GM18517 (cell line): ENCODE data around the gene FN3K.

Source experiments
- ATAC-seq: cut with Tn5 transposase; IDR thresholded peaks from one replicate; pipeline ENCODE4 v1.9.1; 2021; ENCODE audit warnings: mild to moderate bottlenecking, moderate library complexity; ENCODE audit not compliant: unreplicated experiment

Gene FN3K

DNA sequence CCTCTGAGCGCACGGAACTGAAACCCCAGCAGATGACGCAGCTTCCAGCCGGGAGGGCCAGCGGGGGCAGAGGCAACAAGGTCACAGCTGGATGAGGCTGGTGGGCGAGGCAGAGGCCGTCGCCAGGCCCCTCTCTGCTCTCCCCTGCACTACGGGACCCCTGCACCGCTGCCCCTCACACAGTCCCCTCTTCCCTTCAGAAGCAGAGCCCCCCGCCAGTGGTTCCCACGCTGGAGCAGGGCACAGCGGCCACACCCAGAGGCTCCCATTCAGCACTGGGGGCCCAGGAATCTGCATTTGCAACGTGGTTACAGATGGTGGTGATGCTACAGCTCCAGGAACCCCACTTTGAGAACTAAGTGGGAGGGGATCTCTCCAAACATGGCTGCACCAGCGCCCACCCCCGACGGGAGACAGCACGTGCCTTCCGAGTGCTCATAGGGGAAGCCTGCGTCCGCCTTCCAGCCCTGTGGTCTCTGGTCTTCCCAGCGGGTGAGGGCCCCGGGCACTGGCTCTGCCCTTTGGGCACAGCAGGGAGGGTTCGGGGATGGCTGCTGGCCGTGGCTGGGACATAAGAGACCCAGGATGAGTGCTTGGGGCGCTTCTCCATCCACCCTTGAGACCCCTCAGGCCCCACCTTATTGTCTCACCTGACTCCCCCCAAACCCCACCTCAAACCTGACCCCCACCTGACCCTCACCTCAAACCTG is 32.2 kb upstream of the FN3K start:
- ATAC-seq = no peak

DNA sequence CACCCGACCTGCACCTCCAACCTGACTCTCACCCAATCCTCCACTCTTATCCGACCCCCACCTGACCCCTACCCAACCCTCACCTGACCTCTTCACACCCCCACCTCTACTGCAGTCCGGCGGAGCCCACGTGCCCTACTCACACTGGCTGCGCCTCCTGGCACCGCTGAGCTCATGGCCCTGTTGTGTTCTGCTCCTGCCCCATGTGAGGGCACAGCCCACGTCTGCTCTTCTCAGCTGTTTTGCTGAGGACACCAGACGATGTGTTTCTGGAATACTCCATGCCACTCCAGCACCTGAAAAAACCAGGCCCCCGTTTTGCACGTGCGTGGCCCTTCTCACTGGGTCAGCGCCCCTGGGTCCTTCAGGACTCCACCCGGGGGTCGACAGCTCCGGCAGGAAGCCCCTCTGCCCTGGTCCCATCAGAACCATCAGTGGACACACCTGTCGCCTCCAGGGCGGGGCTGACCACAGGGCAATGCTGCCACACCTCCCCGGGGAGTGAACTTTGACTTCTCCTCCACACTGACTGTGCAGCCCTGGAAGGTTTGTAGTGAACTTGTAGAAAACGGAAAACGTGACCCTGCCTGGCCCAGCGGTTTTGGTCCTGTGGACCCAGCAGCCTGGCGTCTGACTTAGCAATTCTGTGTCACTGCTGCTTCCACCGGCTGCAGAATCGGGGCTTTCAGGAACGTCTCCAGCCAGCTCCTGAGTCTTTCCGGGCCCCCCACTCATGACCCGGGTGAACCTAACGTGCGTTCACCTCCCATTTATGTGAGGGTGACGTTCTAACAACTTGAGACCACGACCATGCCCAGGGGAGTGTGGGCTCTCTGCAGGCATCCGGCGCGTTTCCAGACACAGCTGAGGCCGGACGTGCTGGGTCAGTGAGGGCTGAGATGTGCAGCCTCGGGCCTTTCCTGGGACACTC is 31.2 kb upstream of the FN3K start:
- ATAC-seq = no peak

DNA sequence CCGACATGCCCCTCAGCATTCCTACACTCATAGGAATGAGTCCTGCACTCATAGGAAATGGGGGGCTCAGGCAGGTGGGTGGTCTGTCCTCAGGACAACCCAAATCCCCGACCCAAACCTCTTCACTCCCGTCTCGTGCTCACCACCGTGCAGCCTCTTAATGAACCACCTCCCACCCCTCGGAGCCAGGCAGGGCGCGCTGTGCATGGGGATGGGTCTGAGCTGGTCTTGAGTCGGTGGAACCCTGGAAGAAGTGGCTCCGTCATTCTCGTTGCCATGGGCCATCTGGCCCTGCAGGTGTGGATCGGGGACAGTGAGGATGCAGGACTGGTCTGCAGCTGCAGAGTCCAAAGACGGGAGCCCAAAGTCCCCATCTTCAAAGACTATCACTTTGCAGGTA is 30.5 kb upstream of the FN3K start:
- no peak for ATAC-seq

DNA sequence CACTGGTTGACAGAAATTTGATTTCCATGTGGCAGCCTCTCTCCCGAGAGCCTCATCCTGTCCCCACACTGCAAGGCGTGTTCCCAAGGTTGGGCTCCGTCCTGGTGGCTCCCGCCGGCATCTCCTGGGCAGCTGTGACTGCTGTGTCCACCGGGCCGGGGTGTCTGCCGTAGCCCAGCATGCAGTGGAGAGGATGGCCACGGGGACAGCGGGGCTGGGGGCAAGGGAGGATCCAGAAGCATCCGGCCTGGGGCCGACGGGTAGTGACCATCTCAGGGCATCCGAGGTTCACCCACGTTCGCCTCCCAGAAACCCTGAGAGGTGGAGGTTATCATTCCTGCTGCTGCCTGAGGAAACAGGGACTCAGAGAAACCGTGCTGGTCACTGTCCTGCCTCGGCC is 29.7 kb upstream of the FN3K start:
- ATAC-seq = no peak

DNA sequence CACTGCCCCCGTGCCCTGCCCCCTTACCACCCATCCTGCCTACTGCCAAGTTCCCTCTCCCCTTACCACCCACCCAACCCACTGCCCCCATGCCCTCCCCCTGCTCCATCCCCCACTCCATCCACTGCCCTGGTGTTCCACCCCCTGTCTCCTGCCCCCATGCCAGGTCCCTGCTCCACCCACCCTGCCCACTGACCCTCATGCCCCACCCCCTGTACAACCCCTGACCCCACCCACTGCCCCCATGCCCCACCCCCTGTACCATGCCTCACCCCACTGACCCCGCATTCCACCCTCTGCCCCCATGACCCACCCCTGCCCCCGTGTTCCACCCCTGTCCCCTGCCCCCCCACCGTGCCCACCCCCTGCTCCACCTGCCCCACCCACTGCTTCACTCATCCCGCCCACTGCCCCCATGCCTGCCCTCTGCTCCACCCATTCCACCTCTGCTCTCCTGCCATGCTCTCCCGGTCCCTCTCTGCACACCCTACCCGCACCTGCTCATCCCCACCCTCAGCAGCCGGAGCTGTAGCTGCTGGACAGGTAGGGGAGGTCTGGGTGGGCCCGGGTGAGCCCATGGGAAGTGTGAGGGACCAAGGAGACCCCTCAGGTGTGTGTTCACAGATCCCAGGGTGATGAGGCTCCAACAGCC is 26.3 kb upstream of the FN3K start:
- no peak for ATAC-seq

DNA sequence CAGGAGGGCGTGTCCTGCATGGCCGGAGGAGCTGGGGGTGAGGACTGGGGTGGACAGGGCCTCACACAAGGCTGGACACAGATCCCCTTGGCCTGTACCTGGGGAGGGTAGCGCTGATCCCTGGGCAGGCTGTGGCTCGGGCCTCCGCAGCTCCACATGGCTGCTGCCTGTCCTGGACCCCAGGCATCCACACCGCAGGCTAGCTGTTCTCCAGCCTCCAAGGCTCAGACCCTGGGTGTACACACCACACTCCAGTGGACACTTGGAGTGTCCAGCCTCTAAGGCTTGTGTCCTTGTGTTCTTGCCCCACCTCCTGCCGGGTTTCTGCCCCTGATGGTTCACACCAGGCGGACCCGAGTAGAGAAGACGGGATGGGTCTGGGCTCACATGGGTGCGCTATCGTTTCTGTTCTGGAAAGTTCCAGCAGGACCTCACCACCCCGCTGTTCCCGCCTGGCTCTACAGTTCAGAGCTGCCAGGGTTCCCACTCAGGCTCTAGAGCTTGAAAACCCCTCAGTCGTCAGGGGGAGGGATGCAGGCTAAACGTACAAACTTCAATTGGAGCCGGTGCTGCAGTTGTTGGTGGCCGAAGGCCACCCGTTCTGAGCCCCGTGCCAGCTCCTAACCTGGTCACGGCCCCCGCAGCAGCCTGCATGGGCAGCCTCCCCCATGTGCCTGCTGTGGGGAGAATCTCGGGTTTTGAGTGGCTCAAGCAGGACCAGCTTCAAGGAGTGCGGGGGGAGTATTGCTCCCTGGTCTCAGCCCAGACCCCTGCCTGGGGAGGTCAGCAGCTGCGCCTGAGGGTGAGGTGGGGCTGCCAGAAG is 25.5 kb upstream of the FN3K start:
- no peak for ATAC-seq

DNA sequence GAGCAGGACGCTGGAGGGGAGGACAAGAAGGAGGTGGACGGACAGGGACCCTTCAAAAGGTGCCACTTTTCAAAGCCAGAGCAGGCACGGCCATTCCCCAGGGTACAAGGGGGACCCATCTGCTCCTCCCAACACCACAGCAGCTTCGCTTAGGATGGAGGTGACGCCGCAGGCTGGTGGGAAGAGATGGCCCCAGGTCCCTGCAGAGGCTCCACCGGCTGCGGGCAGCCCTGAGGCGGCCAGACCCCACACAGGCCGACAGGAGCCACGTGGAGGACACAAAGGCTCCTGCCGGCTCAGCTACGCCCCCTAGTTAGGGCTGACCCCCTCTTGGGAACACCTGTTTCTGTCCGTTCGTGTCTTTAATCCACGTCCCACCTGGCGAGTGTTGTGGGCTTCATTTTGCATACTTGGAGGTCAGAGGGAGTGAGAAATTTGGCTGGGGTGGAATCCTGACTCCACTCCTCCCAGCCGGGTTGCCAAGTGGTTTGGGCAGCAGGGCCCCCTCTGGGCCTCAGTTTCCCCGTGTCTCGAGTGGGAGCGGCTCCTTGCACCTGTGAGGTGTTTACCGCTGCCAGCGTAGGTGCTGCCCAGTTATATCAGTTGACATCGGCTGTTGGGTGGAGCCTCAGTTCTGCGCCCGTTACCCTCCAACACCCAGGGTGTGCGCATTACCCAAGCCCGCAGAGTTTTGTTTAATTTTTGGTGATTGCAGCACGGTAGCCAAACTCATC is 24.7 kb upstream of the FN3K start:
- ATAC-seq = no peak

DNA sequence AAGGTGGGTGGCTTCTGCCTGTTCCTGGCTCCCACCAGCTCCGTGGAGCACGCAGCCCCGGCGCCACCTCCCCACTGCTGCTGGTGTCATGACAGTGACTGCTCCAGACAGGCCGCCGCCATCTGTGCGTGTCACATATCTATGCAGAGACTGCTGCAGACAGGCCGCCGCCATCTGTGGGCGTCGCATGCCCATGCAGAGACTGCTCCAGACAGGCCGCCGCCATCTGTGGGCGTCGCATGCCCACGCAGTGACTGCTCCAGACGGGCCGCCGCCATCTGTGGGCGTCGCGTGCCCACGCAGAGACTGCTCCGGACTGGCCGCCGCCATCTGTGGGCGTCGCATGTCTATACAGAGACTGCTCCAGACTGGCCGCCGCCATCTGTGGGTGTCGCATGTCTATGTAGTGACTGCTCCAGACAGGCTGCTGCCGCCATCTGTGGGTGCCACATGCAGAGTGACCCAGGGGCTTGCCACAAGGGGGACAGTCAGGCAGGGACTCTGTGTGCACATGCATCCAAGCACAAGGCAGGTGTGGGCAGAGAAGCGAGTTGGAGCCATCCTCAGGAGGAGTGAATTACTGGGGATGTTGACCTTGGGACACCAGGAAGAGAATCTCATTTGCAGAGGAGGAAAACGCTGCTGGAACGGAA is 22.2 kb upstream of the FN3K start:
- no peak for ATAC-seq

DNA sequence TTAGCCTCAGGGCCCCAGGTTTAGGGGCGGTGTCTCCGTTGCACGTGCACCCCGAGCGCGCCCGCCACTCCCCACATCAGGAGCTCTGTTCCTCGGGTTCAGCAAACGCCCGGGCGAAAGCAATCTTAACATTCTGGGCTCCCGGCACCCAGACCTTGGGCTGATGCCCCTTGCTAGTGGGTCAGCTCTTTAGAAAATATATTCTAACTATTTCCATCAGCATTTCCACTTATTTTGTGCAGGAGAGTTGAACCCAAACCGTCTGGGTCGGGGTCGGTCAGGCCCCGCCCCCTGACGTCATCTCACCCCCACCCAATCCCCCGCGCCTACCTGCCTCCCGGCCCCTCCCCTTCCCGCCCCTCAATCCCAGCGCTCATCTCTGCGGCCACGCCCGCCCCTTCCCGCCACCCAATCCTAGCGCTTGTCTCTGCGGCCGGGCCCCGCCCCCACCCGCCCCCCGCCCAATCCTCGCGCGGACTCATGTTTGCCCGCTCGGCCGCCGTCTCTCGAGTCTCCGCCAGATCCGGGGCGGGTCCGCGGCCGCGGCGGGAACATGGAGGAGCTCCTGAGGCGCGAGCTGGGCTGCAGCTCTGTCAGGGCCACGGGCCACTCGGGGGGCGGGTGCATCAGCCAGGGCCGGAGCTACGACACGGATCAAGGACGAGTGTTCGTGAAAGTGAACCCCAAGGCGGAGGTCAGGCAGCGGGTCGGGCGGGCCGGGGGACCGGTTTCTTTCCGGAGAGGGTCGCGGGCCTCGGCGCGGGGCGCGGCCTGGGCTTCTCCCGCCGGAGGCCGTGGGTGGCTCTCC is 19.0 kb upstream of the FN3K start, which contains the start of gene FN3KRP:
Gene FN3KRP (plus strand): TSS at position 504 of the 808 bp plus-strand sequence. CDS start 50 bp downstream, at position 554.
- ATAC-seq = no peak

DNA sequence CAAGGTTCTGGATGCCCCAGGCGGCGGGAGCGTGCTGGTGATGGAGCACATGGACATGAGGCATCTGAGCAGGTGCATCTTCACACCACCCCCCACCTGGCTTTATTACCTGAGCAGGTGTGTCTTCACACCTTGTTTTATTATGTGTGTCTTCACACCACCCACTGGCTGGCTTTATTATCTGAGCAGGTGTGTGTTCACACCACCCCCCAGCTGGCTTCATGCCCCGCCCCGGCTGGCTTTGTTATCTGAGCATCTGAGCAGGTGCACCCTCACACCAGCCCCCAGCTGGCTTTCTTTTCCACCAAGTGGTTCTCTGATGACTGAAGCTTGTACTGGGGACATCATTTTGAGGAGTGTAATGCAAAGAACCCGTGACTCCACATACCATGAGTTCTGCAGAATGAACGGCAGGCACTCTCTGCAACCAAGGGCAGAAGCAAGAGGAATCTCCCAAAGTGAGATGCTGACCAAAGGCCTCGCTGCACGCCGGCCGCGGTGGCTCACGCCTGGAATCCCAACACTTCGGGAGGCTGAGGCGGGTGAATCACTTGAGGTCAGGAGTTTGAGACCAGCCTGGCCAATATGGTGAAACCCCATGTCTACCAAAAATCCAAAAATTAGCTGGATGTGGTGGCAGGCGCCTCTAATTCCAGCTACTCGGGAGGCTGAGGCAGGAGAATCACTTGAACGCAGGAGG is 16.3 kb upstream of the FN3K start:
- no peak for ATAC-seq

DNA sequence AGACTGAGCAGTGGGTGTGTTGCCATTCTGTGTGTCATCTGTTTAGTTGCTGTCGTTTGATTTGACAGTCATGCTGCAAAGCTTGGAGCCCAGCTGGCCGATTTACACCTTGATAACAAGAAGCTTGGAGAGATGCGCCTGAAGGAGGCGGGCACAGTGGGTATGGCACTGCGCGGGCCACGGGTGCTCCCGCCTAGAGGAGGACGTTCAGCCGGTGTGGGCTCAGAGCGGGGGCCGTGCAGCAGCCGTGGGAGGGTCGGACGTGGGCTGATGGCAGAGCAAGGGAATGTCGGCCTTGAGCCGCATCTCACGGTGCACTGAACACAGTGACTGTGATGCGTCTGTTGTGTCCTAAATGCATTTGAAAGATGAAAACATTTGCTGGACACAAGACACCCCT is 15.2 kb upstream of the FN3K start:
- no peak for ATAC-seq

DNA sequence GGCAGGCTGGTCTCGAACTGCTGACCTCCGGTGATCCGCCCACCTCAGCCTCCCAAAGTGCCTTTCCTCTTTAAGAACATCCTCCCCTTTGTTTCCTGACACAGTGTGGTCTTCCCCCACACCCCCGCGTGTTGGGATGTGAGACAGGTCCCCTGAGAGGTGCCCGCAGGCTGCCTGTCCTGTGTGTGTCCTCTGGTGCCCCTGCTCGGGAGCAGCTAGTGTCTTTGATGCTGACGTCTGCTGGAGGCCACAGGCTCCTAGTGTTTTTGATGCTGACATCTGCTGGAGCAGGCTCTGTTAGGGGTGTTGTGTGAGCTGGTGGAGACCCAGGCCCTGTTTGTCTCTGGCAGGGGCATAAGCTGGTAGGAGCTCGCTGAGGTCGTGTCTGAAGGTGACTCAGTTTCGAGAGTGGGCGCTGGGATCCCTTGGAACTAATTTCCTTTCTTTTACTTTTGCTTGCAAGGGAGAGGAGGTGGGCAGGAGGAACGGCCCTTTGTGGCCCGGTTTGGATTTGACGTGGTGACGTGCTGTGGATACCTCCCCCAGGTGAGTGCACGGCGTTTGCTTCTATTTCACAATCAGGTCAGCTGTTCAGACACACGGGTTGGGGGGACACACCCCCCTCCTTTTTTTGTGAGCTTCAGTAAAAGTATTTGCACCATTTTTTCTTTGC is 12.9 kb upstream of the FN3K start:
- ATAC-seq = no peak

DNA sequence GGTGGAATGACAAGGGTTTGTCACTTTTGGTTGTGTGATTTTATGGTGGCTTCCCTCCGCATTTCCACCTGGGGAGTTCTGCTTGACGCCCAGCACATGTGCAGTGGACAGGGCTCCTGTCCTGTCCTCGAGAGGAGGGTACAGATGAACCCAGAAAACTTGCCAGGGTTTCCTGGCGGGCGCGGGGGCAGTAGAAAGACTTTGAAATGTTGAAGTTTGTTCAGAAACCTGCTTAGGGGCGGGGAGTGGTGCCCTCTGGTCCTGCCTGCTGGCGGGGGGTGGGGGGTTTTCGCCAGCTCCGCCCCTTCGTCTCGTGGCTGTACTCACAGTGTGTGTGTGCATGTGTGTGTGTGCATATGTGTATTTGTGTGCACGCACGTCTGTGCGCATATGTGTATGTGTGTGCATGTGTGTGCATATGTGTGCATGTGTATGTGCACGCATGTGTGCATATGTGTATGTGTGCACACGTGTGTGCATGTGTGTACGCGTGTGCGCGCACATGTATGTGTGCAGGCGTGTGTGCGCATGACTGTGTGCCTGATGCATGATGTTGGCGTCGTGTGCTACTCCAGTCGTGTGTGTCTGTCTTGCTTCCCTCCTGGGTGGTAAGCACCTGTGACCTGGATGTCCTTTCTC is 12.1 kb upstream of the FN3K start:
- ATAC-seq = no peak

DNA sequence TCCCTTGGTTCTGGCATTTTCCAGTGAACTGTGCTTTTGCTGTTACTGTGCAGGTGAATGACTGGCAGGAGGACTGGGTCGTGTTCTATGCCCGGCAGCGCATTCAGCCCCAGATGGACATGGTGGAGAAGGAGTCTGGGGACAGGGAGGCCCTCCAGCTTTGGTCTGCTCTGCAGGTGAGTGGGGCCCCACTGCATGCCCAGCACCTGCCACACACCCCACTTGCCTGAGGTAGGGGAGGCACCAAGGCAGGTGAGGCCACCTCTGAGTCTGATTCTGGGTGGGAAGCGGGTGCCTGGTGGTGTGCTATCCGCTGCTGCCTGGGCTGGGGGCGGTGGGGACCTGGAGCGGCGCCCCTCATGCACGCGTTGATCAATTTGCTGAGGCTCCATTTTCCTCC is 9.0 kb upstream of the FN3K start:
- no peak for ATAC-seq

DNA sequence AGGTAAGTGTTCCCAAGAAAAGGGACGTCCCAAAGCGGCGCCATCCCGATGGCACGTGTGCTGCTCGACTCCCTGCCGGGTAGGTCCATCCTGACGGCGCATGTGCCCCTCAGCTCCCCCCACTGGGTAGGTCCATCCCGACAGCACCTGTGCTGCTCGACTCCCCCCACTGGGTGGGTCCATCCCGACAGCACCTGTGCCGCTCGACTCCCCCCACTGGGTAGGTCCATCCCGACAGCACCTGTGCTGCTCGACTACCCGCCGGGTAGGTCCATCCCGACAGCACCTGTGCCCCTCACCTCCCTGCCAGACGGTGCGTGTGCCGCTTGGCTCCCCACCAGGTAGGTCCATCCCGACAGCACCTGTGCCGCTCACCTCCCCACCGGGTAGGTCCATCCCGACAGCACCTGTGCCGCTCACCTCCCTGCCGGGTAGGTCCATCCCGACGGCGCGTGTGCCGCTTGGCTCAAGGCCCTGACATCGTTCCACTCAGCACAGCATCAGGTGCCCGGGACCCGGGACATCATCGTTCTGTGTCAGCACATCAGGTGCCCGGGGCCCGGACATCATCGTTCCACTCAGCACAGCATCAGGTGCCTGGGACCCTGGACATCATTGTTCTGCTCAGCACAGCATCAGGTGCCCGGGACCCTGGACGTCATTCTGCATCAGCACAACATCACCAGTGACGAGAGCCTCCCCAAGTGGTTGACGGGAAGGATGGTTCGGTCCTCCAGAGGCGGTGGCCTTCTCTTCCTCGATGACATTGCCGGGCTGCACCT is 5.7 kb upstream of the FN3K start:
- no peak for ATAC-seq

DNA sequence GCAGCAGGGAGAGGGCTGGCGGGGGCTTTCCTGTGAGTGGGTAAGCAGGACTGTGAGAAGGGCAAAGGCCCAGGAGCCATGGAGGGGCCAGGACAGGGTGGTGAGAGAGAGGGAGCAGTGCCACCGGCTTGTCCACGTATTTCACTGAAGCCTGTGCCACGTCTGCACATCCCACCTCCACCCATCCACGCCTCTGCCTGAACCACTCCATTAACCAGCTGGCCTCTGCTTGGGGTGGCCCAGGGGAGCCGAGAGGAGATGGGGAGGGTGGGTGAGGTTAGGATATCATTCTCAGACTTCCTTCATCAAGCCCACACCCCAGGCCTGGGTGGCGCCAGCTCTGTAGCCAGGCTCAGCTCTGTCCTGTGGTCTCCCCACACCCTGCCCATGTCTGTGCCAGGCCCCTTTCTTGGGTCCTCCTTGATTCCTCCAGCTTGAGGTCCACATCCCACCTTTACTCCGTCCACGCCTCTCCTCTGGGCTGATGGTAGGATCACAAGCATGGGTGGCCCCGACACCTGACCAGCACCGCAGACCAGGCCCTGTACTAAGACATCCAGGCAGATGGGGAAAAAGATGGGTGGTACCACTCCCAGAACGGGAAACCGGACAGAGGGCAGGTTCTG is 3.2 kb upstream of the FN3K start:
- ATAC-seq = no peak
